SH-SY5Y (cell line): ENCODE data around the gene ASB1.

ENCODE experiments used
- GATA2 ChIP-seq: IDR thresholded peaks from 2 replicates; pipeline ENCODE4 v1.6.1; 2011; ENCODE audit warnings: mild to moderate bottlenecking, low read depth, low read length
- GATA3 ChIP-seq: IDR thresholded peaks from 2 replicates; pipeline ENCODE4 v1.6.1; 2011; ENCODE audit warnings: low read depth, mild to moderate bottlenecking, low read length, moderate library complexity

DNA sequence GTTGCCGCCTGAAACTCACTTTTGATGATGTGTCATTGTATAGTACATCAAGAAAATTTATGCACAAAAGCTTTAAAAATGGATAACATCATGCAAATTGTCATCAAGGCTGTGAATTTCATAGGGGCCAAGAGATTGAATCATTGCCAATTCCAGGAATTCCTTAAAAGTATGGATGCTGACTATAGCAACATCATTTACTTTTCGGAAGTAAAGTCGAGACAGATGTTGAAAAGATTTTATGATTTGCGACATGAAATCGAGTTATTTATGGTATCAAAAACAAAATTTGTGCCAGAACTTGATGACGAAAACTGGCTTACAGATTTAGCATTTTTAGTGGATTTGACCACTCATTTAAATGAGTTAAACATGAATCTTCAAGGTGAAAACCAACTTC lies 56.3 kb downstream of the ASB1 start:
- no peak for TF ChIP-seq GATA3
- no peak for TF ChIP-seq GATA2
